HepG2 (cell line): ENCODE results near the gene FGF19. TPM values are rescaled to one million over a fixed set of nuclear protein-coding genes. Genes with fewer than 3 reads are reported as not detected.

ENCODE experiments used
- CHD2 ChIP-seq: IDR thresholded peaks from 2 replicates; pipeline ENCODE4 v1.6.1; 2011; ENCODE audit warnings: low read depth, low read length, improper control_type of control experiment
- HIVEP1 ChIP-seq: sonication (generic); formaldehyde crosslinking; IDR thresholded peaks from 2 replicates; pipeline ENCODE4 v1.4.0; 2020; ENCODE audit warnings: mild to moderate bottlenecking, missing genetic modification reagents
- HOXA9 ChIP-seq: sonication (generic); formaldehyde crosslinking; IDR thresholded peaks from 2 replicates; pipeline ENCODE4 v1.8.1; 2022; ENCODE audit warnings: missing genetic modification reagents, mild to moderate bottlenecking, moderate library complexity, borderline replicate concordance
- MAFK ChIP-seq, 2 experiments: IDR thresholded peaks in 1 of 2; conservative IDR thresholded peaks in 1 of 2; 2 replicates each; pipeline ENCODE4 v1.6.1; 2011; ENCODE audit warnings: improper control_type of control experiment in 2 of 2, low read length in 2 of 2
- MYC ChIP-seq: sonication (generic); formaldehyde crosslinking; IDR thresholded peaks from 2 replicates; pipeline ENCODE4 v1.9.0; 2021; ENCODE audit warnings: missing genetic modification reagents, borderline replicate concordance
- NR2F2 ChIP-seq: IDR thresholded peaks from 2 replicates; pipeline ENCODE4 v1.6.1; 2012; ENCODE audit warnings: low read depth, inconsistent platforms, borderline replicate concordance
- PAX8 ChIP-seq: sonication (generic); formaldehyde crosslinking; IDR thresholded peaks from 2 replicates; pipeline ENCODE4 v1.8.0; 2022; ENCODE audit warnings: mild to moderate bottlenecking, missing genetic modification reagents, borderline replicate concordance
- PHF20 ChIP-seq: sonication (generic); formaldehyde crosslinking; IDR thresholded peaks from 2 replicates; pipeline ENCODE4 v1.5.0; 2020; ENCODE audit warnings: mild to moderate bottlenecking, missing genetic modification reagents
- RBM39 ChIP-seq: fragments of 200-400 bp; formaldehyde crosslinking; IDR thresholded peaks from one replicate; pipeline ENCODE4 v1.6.1; 2018; ENCODE audit warnings: antibody characterized with exemption, mild to moderate bottlenecking, low read depth, low read length; ENCODE audit not compliant: poor library complexity, severe bottlenecking
- ZNF550 ChIP-seq: sonication (generic); formaldehyde crosslinking; IDR thresholded peaks from 2 replicates; pipeline ENCODE4 v1.4.0; 2020; ENCODE audit warnings: mild to moderate bottlenecking, missing genetic modification reagents, borderline replicate concordance
- ZSCAN30 ChIP-seq: sonication (generic); formaldehyde crosslinking; IDR thresholded peaks from 2 replicates; pipeline ENCODE4 v1.5.0; 2020; ENCODE audit warnings: mild to moderate bottlenecking, missing genetic modification reagents
- polyA plus RNA-seq, 8 experiments: library from polyadenylated mRNA; depleted of rRNA in 3 of 8; stranded (reverse) in 7 of 8; unstranded in 1 of 8; fragments of >200 nt; fragmentation: Illumina TruSeq in 4 of 8; extraction: Trizol in 4 of 8; gene quantifications; 2 replicates each; pipeline versions ENCODE4 v1.2.1 to v1.2.3, GENCODE V29; 2011 to 2016; ENCODE audit warnings: low read depth in 4 of 8, missing spikeins in 1 of 8, mixed read lengths in 1 of 8; ENCODE audit not compliant: insufficient read depth in 1 of 8
- total RNA-seq, 5 experiments: library from RNA; depleted of rRNA; stranded (reverse); fragments of >200 nt; fragmentation: Illumina TruSeq; extraction: Trizol; gene quantifications; 2 replicates each; pipeline ENCODE4 v1.2.3, GENCODE V29; 2016; ENCODE audit warnings: low read depth in 1 of 5
- TF ChIP-seq, protein P1 (sequence below), 2 experiments: IDR thresholded peaks; 2 replicates each; pipeline ENCODE4 v1.6.1; 2011 to 2012; ENCODE audit warnings: low read length in 2 of 2, borderline replicate concordance in 1 of 2, low read depth in 1 of 2, mild to moderate bottlenecking in 1 of 2, moderate library complexity in 1 of 2
- TF ChIP-seq, protein P2 (sequence below): fragments of 450-650 bp; IDR thresholded peaks from 2 replicates; pipeline ENCODE4 v1.6.1; 2017; ENCODE audit warnings: mild to moderate bottlenecking
- TF ChIP-seq, protein P3 (sequence below): IDR thresholded peaks from 2 replicates; pipeline ENCODE4 v1.4.0; 2020; ENCODE audit warnings: mild to moderate bottlenecking, missing genetic modification reagents
- TF ChIP-seq, protein P4 (sequence below): sonication (generic); formaldehyde crosslinking; IDR thresholded peaks from 2 replicates; pipeline ENCODE4 v1.4.0; 2020; ENCODE audit warnings: mild to moderate bottlenecking, missing genetic modification reagents
- TF ChIP-seq, protein P5 (sequence below): sonication (generic); formaldehyde crosslinking; IDR thresholded peaks from 2 replicates; pipeline ENCODE4 v1.8.1; 2023; ENCODE audit warnings: missing genetic modification reagents, mild to moderate bottlenecking, borderline replicate concordance

Gene FGF19
- total and polyA plus RNA-seq, 2 of the 13 experiments (the other 11 are each of a cell fraction or from before 2014, with no cell fraction given) = 0.07 TPM; not detected in 1

DNA sequence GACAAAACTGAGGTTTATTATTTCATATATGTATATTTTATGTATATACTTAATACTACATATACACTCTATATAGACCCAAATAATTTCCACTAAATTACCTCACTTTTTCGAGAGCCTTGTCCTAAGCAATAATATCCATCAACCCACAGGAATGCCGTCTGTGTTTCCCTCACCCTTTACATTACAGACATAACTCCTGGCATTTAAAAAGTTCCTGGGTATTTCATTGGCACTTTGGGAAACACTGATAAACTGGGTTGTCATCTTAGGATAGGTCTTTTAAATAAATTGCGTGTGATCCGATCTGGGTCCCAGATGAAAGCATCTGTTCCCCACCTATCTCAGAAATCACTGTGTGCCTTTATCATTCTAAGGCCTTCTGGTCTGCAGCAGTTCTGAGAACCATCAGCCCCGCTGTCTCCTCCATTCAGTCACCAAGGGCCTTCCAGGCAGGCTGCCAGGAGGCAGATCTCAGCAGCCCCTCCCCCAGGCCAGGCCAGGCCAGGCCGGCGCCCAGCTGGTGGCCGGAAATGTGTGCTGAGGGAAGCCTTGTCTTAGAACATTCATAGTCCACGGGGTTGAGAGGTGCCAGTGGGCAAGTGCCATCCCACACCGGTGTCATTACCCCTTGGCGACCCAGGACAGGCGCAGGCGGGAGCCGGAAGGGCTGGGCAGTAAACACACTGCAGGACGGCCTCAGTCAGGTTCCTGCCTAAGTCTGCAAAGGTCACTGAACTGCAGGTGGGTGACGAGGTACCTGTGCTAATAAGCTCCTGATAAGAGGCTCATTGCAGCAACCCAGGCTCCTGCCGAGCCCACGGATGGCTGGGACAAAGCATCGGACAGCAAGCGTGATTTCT lies 3.3 kb downstream of the FGF19 start (continued):
- TF ChIP-seq, protein P1, sequence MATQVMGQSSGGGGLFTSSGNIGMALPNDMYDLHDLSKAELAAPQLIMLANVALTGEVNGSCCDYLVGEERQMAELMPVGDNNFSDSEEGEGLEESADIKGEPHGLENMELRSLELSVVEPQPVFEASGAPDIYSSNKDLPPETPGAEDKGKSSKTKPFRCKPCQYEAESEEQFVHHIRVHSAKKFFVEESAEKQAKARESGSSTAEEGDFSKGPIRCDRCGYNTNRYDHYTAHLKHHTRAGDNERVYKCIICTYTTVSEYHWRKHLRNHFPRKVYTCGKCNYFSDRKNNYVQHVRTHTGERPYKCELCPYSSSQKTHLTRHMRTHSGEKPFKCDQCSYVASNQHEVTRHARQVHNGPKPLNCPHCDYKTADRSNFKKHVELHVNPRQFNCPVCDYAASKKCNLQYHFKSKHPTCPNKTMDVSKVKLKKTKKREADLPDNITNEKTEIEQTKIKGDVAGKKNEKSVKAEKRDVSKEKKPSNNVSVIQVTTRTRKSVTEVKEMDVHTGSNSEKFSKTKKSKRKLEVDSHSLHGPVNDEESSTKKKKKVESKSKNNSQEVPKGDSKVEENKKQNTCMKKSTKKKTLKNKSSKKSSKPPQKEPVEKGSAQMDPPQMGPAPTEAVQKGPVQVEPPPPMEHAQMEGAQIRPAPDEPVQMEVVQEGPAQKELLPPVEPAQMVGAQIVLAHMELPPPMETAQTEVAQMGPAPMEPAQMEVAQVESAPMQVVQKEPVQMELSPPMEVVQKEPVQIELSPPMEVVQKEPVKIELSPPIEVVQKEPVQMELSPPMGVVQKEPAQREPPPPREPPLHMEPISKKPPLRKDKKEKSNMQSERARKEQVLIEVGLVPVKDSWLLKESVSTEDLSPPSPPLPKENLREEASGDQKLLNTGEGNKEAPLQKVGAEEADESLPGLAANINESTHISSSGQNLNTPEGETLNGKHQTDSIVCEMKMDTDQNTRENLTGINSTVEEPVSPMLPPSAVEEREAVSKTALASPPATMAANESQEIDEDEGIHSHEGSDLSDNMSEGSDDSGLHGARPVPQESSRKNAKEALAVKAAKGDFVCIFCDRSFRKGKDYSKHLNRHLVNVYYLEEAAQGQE (IDR thresholded peaks at IDR 0.05; ENCODE audit: borderline replicate concordance in 1 of 2, low read depth in 1 of 2, low read length in 2 of 2) = no peak
- TF ChIP-seq MYC (CRISPR knock-in tag) (peak; percentile 39; the same call in 1 of the 2 replicates), ZNF550 (CRISPR knock-in tag) (no peak), NR2F2 (peak; percentile 48; the same call in 1 of the 2 replicates), PAX8 (no peak), MAFK (conservative IDR thresholded peaks at IDR 0.05 in 1 of 2, IDR thresholded peaks at IDR 0.05 in 1 of 2; ENCODE audit: low read length in 2 of 2) (no peak), RBM39 (no peak), ZSCAN30 (CRISPR knock-in tag) (no peak), CHD2 (0 out of 2 replicates have a peak, but pooled peaks have one; percentile 30), HIVEP1 (CRISPR knock-in tag) (peak; percentile 61; the same call in 1 of the 2 replicates), PHF20 (CRISPR knock-in tag) (no peak; the same call in 1 of the 2 replicates), HOXA9 (CRISPR knock-in tag) (no peak)
- TF ChIP-seq, protein P2, sequence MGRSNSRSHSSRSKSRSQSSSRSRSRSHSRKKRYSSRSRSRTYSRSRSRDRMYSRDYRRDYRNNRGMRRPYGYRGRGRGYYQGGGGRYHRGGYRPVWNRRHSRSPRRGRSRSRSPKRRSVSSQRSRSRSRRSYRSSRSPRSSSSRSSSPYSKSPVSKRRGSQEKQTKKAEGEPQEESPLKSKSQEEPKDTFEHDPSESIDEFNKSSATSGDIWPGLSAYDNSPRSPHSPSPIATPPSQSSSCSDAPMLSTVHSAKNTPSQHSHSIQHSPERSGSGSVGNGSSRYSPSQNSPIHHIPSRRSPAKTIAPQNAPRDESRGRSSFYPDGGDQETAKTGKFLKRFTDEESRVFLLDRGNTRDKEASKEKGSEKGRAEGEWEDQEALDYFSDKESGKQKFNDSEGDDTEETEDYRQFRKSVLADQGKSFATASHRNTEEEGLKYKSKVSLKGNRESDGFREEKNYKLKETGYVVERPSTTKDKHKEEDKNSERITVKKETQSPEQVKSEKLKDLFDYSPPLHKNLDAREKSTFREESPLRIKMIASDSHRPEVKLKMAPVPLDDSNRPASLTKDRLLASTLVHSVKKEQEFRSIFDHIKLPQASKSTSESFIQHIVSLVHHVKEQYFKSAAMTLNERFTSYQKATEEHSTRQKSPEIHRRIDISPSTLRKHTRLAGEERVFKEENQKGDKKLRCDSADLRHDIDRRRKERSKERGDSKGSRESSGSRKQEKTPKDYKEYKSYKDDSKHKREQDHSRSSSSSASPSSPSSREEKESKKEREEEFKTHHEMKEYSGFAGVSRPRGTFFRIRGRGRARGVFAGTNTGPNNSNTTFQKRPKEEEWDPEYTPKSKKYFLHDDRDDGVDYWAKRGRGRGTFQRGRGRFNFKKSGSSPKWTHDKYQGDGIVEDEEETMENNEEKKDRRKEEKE = no peak
- TF ChIP-seq, protein P3, sequence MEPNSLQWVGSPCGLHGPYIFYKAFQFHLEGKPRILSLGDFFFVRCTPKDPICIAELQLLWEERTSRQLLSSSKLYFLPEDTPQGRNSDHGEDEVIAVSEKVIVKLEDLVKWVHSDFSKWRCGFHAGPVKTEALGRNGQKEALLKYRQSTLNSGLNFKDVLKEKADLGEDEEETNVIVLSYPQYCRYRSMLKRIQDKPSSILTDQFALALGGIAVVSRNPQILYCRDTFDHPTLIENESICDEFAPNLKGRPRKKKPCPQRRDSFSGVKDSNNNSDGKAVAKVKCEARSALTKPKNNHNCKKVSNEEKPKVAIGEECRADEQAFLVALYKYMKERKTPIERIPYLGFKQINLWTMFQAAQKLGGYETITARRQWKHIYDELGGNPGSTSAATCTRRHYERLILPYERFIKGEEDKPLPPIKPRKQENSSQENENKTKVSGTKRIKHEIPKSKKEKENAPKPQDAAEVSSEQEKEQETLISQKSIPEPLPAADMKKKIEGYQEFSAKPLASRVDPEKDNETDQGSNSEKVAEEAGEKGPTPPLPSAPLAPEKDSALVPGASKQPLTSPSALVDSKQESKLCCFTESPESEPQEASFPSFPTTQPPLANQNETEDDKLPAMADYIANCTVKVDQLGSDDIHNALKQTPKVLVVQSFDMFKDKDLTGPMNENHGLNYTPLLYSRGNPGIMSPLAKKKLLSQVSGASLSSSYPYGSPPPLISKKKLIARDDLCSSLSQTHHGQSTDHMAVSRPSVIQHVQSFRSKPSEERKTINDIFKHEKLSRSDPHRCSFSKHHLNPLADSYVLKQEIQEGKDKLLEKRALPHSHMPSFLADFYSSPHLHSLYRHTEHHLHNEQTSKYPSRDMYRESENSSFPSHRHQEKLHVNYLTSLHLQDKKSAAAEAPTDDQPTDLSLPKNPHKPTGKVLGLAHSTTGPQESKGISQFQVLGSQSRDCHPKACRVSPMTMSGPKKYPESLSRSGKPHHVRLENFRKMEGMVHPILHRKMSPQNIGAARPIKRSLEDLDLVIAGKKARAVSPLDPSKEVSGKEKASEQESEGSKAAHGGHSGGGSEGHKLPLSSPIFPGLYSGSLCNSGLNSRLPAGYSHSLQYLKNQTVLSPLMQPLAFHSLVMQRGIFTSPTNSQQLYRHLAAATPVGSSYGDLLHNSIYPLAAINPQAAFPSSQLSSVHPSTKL = peak; percentile 63; the same call in 1 of the 2 replicates
- TF ChIP-seq, protein P4, sequence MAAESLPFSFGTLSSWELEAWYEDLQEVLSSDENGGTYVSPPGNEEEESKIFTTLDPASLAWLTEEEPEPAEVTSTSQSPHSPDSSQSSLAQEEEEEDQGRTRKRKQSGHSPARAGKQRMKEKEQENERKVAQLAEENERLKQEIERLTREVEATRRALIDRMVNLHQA (CRISPR knock-in tag) = no peak
- TF ChIP-seq, protein P5, sequence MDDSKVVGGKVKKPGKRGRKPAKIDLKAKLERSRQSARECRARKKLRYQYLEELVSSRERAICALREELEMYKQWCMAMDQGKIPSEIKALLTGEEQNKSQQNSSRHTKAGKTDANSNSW = no peak
